ENCODE measurements around the gene MUC6. TPM values are rescaled to one million over a fixed set of nuclear protein-coding genes. Genes with fewer than 3 reads are reported as not detected.
A peak's percentile ranks its signal among the peaks of the same experiment; 100 is the strongest.

The MUC6 gene
- total and polyA plus RNA-seq, 2 of the 8 experiments (the other 6 are each of a cell fraction or from before 2014, with no cell fraction given) = not detected

DNA sequence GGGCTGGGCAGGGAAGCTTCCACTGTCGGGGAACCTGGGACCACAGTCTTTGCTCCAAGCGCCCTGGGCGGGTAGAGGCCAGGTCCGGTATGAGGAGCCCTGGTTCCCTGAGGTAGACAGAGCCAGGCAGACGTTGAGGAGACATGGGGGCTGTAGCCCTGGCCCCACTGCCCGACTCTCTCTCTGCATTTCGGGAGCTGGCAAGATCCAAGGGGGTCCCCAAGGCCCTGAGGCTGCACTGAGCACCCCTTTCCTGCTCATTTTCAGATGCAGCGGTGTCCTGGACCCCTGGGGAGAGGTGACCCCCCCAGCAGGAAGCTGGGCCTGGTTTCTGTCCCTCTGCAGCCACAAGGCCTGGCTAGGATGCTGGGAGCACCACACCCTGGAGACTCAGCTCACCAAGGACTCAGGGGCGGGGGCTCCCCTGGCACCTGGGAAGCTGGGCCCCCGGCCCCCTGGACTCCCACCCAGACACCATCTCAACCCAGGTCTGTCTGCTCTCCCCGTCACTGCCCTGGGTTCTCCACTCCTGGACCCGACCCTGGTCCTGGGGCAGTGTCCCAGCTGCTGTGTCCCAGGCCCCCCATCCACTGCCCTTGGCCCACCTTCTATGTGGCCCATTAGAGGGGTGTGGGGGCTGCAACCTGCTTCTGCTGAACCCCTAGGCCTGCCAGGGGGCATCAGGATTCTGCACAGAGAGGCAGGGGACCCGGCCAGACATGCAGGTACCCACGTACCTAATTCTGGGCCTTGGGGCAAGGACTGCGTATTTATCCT, 15.0 kb upstream of the MUC6 start:
- Histone ChIP-seq H2BK12ac (ENCODE audit: low read depth, low read length) (peak overlapping the region; percentile 68; the same call in 1 of the 2 replicates), H3K14ac (ENCODE audit: insufficient read length) (no peak overlapping the region), H3K23ac (ENCODE audit: insufficient read length) (no peak overlapping the region), H2AK5ac (ENCODE audit: low read depth, low read length) (no peak overlapping the region), H3K79me2 (ENCODE audit: control insufficient read depth in 1 of 2, insufficient read depth in 2 of 2, low read length in 2 of 2) (no peaks in the 10 kb centered on the region), H3K27ac (ENCODE audit: low read depth, low read length) (no peak overlapping the region), H3K9ac (replicated peaks in 1 of 4; ENCODE audit: extremely low read depth in 1 of 4, low read depth in 3 of 4, low read length in 3 of 4) (no peak overlapping the region), H3K27me3 (replicated peaks in 1 of 4; ENCODE audit: control insufficient read depth in 3 of 4, extremely low read depth in 1 of 4, insufficient read depth in 3 of 4, low read length in 3 of 4) (no peaks in the 10 kb centered on the region; a peak in 1 of 7 replicates), H2BK20ac (ENCODE audit: low read length) (no peak overlapping the region; the same call in 1 of the 2 replicates), H3K56ac (replicated peaks; ENCODE audit: insufficient read length, low read depth, low read length) (no peak overlapping the region), H2BK5ac (ENCODE audit: low read depth, low read length) (0 out of 2 replicates have a peak overlapping the region, but pooled peaks have one; percentile 21), H3K4ac (replicated peaks; ENCODE audit: insufficient read length, low read depth, low read length) (peak overlapping the region; percentile 78), H3K36me3 (ENCODE audit: control insufficient read depth in 2 of 4, insufficient read depth in 4 of 4, low read length in 3 of 4) (no peaks in the 10 kb centered on the region), H3K4me3 (ENCODE audit: extremely low read depth in 1 of 4, insufficient read depth in 2 of 4, low read depth in 3 of 4, low read length in 4 of 4) (no peak overlapping the region), H2BK120ac (replicated peaks; ENCODE audit: low read depth, low read length) (no peak overlapping the region), H4K5ac (ENCODE audit: insufficient read length, low read depth, low read length) (no peak overlapping the region), H4K91ac (replicated peaks; ENCODE audit: insufficient read length, low read length) (peak overlapping the region; percentile 65), H4K20me1 (replicated peaks in 1 of 2; ENCODE audit: control insufficient read depth in 1 of 2, insufficient read depth in 2 of 2, low read length in 2 of 2) (no peaks in the 10 kb centered on the region), H3K4me2 (ENCODE audit: insufficient read depth in 1 of 2, low read depth in 2 of 2, low read length in 2 of 2) (no peak overlapping the region), H3K23me2 (ENCODE audit: low read depth, low read length) (no peaks in the 10 kb centered on the region), H2BK15ac (ENCODE audit: low read length) (0 out of 2 replicates have a peak overlapping the region, but pooled peaks have one; percentile 46), H3K79me1 (ENCODE audit: low read depth, low read length) (no peaks in the 10 kb centered on the region), H3K9me3 (ENCODE audit: insufficient read depth in 2 of 2, low read depth in 1 of 2, low read length in 1 of 2) (no peaks in the 10 kb centered on the region), H3K18ac (ENCODE audit: extremely low read depth, low read length) (no peak overlapping the region; the same call in none of the 2 replicates), H3K4me1 (replicated peaks in 1 of 4; ENCODE audit: control insufficient read depth in 3 of 4, insufficient read depth in 4 of 4, low read length in 3 of 4) (no peaks in the 10 kb centered on the region), H4K8ac (ENCODE audit: extremely low read depth, insufficient read depth, low read length) (peak overlapping the region; percentile 74; the same call in 1 of the 2 replicates), H2AFZ (ENCODE audit: low read length) (no peak overlapping the region)
- CTCF ChIA-PET (ENCODE audit: partially characterized antibody) = interaction anchor here (0.6 to 2.6 kb wide), 42 partner anchors 10 to 211 kb away, joined by 3 to 22 read pairs (median 4); partner anchors contain the start of genes AP2A2 and MUC2
- no peak for DNase-seq (ENCODE audit: low read depth in 1 of 2, low spot score in 2 of 2)
- TF ChIP-seq SP4 (IDR thresholded peaks at IDR 0.05; ENCODE audit: low read length) (no peak), CBX8 (IDR thresholded peaks at IDR 0.05; ENCODE audit: borderline replicate concordance, low read depth, low read length) (no peak), CHD1 (IDR thresholded peaks at IDR 0.05; ENCODE audit: low read depth, low read length) (no peak), SIX5 (IDR thresholded peaks at IDR 0.05; ENCODE audit: low read depth, low read length) (no peak), HDAC6 (IDR thresholded peaks at IDR 0.05; ENCODE audit: low read depth, low read length) (no peak)
- no peak for FAIRE-seq
- 69% methylated on average over 13 of the region's 15 CpGs; no CpG with 5 or more reads in 1 of the 2 experiments for WGBS, 2 experiments (ENCODE audit: extremely low coverage in 1 of 2, insufficient coverage in 1 of 2, insufficient read length in 1 of 2, insufficient replicate concordance in 2 of 2, low coverage in 1 of 2, low lambda C conversion rate in 2 of 2, missing lambda C conversion rate in 1 of 2)
- POLR2A ChIA-PET (ENCODE audit: partially characterized antibody) = interaction anchor here (0.9 to 1.7 kb wide), 7 partner anchors 17 to 195 kb away, joined by 3 to 5 read pairs (median 3); no protein-coding TSS in a partner anchor

All from H1 (cell line).